GM13976 (cell line): ENCODE data around the gene IL4R.

Experiments used
- DNase-seq: peaks from one replicate; pipeline ENCODE4 v3.0.0; 2012; ENCODE audit warnings: low spot score
- in situ Hi-C: fragments of 300-500 bp; cut with MboI; formaldehyde crosslinking; loops from one replicate; pipeline ENCODE4 v1.12.0; 2022; ENCODE audit warnings: low sequenced_read_pairs, mixed read lengths, inconsistent platforms; ENCODE audit not compliant: unreplicated experiment
- TF ChIP-seq, protein P1 (sequence below): IDR thresholded peaks from 2 replicates; pipeline ENCODE4 v1.5.1; 2012; ENCODE audit warnings: borderline replicate concordance, mild to moderate bottlenecking; ENCODE audit not compliant: insufficient read depth; ENCODE audit errors: extremely low read depth, missing control alignments, control extremely low read depth

The IL4R gene

GRCh38 chr16:27381974-27382855 lies 68.4 kb downstream of the IL4R start:
- TF ChIP-seq, protein P1, sequence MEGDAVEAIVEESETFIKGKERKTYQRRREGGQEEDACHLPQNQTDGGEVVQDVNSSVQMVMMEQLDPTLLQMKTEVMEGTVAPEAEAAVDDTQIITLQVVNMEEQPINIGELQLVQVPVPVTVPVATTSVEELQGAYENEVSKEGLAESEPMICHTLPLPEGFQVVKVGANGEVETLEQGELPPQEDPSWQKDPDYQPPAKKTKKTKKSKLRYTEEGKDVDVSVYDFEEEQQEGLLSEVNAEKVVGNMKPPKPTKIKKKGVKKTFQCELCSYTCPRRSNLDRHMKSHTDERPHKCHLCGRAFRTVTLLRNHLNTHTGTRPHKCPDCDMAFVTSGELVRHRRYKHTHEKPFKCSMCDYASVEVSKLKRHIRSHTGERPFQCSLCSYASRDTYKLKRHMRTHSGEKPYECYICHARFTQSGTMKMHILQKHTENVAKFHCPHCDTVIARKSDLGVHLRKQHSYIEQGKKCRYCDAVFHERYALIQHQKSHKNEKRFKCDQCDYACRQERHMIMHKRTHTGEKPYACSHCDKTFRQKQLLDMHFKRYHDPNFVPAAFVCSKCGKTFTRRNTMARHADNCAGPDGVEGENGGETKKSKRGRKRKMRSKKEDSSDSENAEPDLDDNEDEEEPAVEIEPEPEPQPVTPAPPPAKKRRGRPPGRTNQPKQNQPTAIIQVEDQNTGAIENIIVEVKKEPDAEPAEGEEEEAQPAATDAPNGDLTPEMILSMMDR = no peak
- DNase-seq = no peak
- in situ Hi-C loops = no loop called here

DNA sequence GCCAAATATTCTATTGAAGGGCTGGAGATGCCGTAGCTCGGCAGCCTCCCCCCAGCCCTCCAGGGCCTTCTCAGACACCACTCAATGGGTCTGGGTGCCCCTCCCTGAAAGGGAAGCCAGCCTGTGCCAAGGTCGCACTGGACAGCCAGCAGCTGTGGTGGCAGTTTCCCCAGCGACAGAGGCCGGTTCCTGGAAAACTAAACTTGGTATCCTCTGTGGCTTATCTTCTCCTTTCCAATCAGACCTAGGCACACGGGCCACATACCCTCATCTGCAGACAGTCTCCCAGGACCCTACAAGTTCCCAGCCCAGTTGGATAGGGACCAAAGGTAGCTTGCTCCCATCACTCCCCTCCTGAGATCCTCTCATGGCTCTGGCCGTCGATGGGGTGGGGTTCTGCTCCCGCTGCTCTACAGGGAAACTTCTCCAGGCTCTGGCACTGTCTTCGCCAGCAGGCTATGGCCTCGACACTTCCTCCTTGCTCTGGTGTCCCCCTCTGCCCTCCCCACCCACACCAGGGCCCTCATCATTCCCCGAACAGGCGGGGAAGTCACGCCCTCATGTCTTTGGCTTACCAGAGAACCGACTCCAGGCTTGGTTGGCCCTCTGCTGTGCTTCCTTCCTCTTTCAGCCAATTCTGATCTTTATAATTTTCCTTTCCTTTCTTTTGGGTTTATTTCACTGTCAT lies 69.9 kb downstream of the IL4R start:
- TF ChIP-seq, protein P1 = no peak
- DNase-seq = no peak
- in situ Hi-C loops = no loop called here

DNA sequence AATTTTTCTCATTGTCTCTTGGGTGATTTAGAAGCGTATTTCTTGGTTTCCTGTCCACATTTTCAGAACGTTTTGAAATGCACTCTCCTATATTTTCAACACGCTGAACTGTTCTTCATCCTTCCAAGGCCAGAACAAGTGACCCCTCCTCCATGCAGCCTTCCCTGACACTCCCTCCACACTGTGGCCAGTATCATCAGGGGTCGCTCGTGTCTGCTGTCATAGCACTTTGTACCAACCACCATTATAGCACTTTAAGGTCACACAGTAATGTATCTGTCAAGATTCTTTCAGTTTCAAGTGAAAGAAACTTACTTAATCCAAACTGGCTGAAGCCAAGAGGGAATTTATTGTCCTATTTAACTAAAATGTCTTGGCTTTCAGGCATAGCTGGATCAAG lies 70.7 kb downstream of the IL4R start:
- DNase-seq = no peak
- in situ Hi-C loops = no loop called here
- TF ChIP-seq, protein P1 = no peak

DNA sequence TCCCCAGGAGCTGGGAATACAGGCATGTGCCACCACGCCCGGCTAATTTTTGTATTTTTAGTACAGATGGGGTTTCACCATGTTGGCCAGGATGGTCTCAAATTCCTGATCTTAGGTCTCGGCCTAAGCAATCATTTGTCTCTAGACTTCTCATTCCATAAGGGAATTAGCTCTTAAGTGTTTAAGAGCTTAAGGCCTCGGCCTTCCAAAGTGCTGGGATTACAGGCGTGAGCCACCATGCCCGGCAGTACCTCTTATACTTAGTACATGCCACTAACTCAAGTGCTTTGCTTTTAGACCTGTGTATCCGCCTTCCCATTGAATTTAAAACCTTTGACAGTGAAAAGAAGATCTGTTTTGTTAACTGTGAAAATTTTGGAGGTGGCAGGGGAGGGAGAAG lies 71.6 kb downstream of the IL4R start:
- TF ChIP-seq, protein P1 = no peak
- in situ Hi-C loops = no loop called here
- DNase-seq = no peak

DNA sequence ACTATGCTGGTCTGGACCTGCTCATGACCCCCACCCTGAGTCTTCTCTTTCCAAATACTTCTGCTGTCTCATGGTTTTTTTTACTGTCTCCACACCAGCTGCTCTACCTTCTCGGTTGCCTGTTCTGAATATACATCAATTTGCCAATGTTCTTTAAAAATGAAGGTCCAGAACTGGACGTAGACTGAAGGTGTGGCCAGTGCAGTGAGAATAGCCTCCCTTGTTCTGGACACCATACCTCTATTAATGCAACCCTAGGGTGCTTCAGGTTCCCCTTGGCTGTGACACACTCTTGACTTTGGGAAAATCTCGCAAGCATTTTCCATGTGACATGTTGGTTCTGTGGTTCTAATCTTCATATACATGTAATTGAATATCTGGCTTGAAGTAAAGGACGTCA lies 72.9 kb downstream of the IL4R start:
- TF ChIP-seq, protein P1 = no peak
- no peak for DNase-seq
- in situ Hi-C loops = no loop called here

DNA sequence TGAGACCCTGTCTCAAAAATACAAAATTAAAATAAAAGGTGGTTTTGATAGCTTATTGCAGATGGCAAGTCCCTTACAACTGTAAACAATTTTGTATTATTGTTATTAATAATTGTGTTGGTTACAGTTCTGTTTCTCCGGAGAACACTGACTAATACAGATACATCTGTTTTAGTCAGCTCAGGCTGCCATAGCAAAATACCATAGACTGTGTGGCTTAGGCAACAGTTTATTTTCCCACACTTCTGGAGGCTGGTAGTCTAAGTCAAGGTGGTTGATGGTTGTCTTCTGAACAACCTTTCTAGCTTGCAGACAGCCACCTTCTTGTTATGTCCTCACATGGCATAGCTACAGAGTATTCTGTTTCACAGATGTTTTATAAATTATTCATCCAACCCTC lies 74.0 kb downstream of the IL4R start:
- in situ Hi-C loops = no loop called here
- TF ChIP-seq, protein P1 = no peak
- no peak for DNase-seq
